HG02798 (cell line): ENCODE measurements around the gene DYNLRB1.
A peak's percentile ranks its signal among the peaks of the same experiment; 100 is the strongest.

ENCODE experiments used
- ATAC-seq: cut with Tn5 transposase; IDR thresholded peaks from one replicate; pipeline ENCODE4 v1.9.1; 2021; ENCODE audit warnings: mild to moderate bottlenecking; ENCODE audit not compliant: unreplicated experiment, poor library complexity

Gene DYNLRB1

GRCh38 chr20:34549291-34549928, 33.2 kb downstream of the DYNLRB1 start:
- no peak for ATAC-seq

GRCh38 chr20:34549929-34550305, 33.7 kb downstream of the DYNLRB1 start:
- ATAC-seq = no peak

GRCh38 chr20:34552569-34552968, 36.3 kb downstream of the DYNLRB1 start:
- no peak for ATAC-seq

GRCh38 chr20:34553366-34553867, 37.2 kb downstream of the DYNLRB1 start:
- no peak for ATAC-seq

GRCh38 chr20:34557936-34558319, 41.7 kb downstream of the DYNLRB1 start:
- no peak for ATAC-seq

- peak; percentile 72 for ATAC-seq
Measured at GRCh38 chr20:34558320-34559218, 42.3 kb downstream of the DYNLRB1 start, which contains the start of gene MAP1LC3A. TSS of gene MAP1LC3A (plus strand) at chr20:34558718. CDS start at chr20:34558869, 151 bp downstream.

GRCh38 chr20:34559311-34560140, 43.3 kb downstream of the DYNLRB1 start:
- ATAC-seq = no peak

- ATAC-seq = no peak
Measured at GRCh38 chr20:34560141-34560523, 43.9 kb downstream of the DYNLRB1 start.

- no peak for ATAC-seq
Measured at GRCh38 chr20:34560614-34561013, 44.4 kb downstream of the DYNLRB1 start.

- no peak for ATAC-seq
Measured at GRCh38 chr20:34561661-34562060, 45.4 kb downstream of the DYNLRB1 start.

GRCh38 chr20:34562641-34563040, 46.4 kb downstream of the DYNLRB1 start:
- no peak for ATAC-seq

- no peak for ATAC-seq
Measured at GRCh38 chr20:34564833-34565232, 48.6 kb downstream of the DYNLRB1 start.

GRCh38 chr20:34566978-34567891, 51.0 kb downstream of the DYNLRB1 start:
- no peak for ATAC-seq

- ATAC-seq = no peak
Measured at GRCh38 chr20:34567892-34568865, 52.0 kb downstream of the DYNLRB1 start.

- no peak for ATAC-seq
Measured at GRCh38 chr20:34569598-34569997, 53.4 kb downstream of the DYNLRB1 start.

GRCh38 chr20:34570859-34571306, 54.7 kb downstream of the DYNLRB1 start:
- ATAC-seq = no peak

GRCh38 chr20:34571753-34572152, 55.5 kb downstream of the DYNLRB1 start:
- ATAC-seq = no peak

- no peak for ATAC-seq
Measured at GRCh38 chr20:34573541-34574300, 57.5 kb downstream of the DYNLRB1 start.
